Uterus (tissue), 2 donors: Measurements from ENCODE around the gene SMC6.

Source experiments
- POLR2A ChIP-seq, 2 donors: fragments of 450-650 bp; IDR thresholded peaks; one replicate each; pipeline ENCODE4 v1.6.1; 2016; ENCODE audit warnings: antibody characterized with exemption in 2 of 2, mild to moderate bottlenecking in 1 of 2, moderate library complexity in 1 of 2
- TF ChIP-seq, protein P1 (sequence below), 4 experiments: fragments of 200-600 bp in 2 of 4; fragments of 450-650 bp in 2 of 4; sonication (generic) in 2 of 4; IDR thresholded peaks; one replicate each; pipeline ENCODE4 v1.5.1; 2016 to 2019; ENCODE audit warnings: antibody characterized with exemption in 4 of 4, mild to moderate bottlenecking in 2 of 4, moderate library complexity in 1 of 4

- no peak for TF ChIP-seq POLR2A (IDR thresholded peaks at IDR 0.05)
- TF ChIP-seq, protein P1, sequence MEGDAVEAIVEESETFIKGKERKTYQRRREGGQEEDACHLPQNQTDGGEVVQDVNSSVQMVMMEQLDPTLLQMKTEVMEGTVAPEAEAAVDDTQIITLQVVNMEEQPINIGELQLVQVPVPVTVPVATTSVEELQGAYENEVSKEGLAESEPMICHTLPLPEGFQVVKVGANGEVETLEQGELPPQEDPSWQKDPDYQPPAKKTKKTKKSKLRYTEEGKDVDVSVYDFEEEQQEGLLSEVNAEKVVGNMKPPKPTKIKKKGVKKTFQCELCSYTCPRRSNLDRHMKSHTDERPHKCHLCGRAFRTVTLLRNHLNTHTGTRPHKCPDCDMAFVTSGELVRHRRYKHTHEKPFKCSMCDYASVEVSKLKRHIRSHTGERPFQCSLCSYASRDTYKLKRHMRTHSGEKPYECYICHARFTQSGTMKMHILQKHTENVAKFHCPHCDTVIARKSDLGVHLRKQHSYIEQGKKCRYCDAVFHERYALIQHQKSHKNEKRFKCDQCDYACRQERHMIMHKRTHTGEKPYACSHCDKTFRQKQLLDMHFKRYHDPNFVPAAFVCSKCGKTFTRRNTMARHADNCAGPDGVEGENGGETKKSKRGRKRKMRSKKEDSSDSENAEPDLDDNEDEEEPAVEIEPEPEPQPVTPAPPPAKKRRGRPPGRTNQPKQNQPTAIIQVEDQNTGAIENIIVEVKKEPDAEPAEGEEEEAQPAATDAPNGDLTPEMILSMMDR (IDR thresholded peaks at IDR 0.05) = no peak
These were observed 132.8 kb downstream of the SMC6 start for GRCh38 chr2:17620841-17621240.
